Kidney (tissue), 14 donors: Measurements from ENCODE around the gene FAM72A. TPM values are rescaled to one million over a fixed set of nuclear protein-coding genes. Genes with fewer than 3 reads are reported as not detected.
"Not testable (repeated sequence)": the region's sequence is repeated elsewhere in the genome, so short reads cannot be mapped to it uniquely, and the experiment has no call there.

Source experiments
- DNase-seq, 5 donors: peaks; one replicate each; pipeline ENCODE4 v3.0.0-alpha.2; 2013 to 2020
- FAIRE-seq: peaks from 2 replicates; lab custom pipeline; 2012; peaks lifted over from hg19 to GRCh38; lab: Jason Lieb, UNC
- H3K27ac ChIP-seq, 2 donors: one replicate each; pipeline ENCODE4 v1.7.0; 2013; ENCODE audit warnings: low read depth in 2 of 2, low read length in 2 of 2, inconsistent platforms in 1 of 2
- H3K27me3 ChIP-seq: one replicate; pipeline ENCODE4 v1.7.1; 2013; ENCODE audit warnings: low read length, inconsistent platforms; ENCODE audit not compliant: control insufficient read depth, insufficient read depth
- H3K36me3 ChIP-seq, 3 donors: one replicate each; pipeline versions ENCODE4 v1.7.0 to v1.7.1; 2013; ENCODE audit warnings: low read length in 3 of 3, control low read depth in 1 of 3, inconsistent platforms in 1 of 3; ENCODE audit not compliant: insufficient read depth in 3 of 3, control insufficient read depth in 2 of 3
- H3K4me1 ChIP-seq, 3 donors: one replicate each; pipeline versions ENCODE4 v1.7.0 to v1.7.1; 2013; ENCODE audit warnings: low read length in 3 of 3, inconsistent platforms in 1 of 3, low read depth in 1 of 3; ENCODE audit not compliant: control insufficient read depth in 2 of 3, insufficient read depth in 2 of 3
- H3K4me3 ChIP-seq, 3 donors: one replicate each; pipeline versions ENCODE4 v1.7.0 to v1.8.1; 2013; ENCODE audit warnings: low read length in 3 of 3, control low read depth in 1 of 3, inconsistent platforms in 1 of 3
- H3K9ac ChIP-seq, 3 donors: one replicate each; pipeline versions ENCODE4 v1.7.0 to v1.7.1; 2013; ENCODE audit warnings: low read length in 3 of 3, control low read depth in 1 of 3, inconsistent platforms in 1 of 3
- H3K9me3 ChIP-seq, 3 donors: one replicate each; pipeline versions ENCODE4 v1.7.0 to v1.7.1; 2013; ENCODE audit warnings: low read length in 3 of 3, control low read depth in 1 of 3, inconsistent platforms in 1 of 3; ENCODE audit not compliant: control insufficient read depth in 2 of 3, insufficient read depth in 1 of 3
- CTCF ChIP-seq: IDR thresholded peaks from 3 replicates; pipeline ENCODE4 v1.5.1; 2012; ENCODE audit warnings: mild to moderate bottlenecking, moderate library complexity, borderline replicate concordance; ENCODE audit not compliant: insufficient read depth; ENCODE audit errors: extremely low read depth
- intact Hi-C: fragments of 100-400 bp; cut with DNase I; formaldehyde crosslinking; loops from one replicate; pipeline ENCODE4 v1.11.1; 2022
- polyA plus RNA-seq: library from polyadenylated mRNA; stranded (reverse); fragments of 350-450 nt; fragmentation: Illumina TruSeq; extraction: RNeasy Lipid Tissue Mini Kit (QIAGEN cat#74804); gene quantifications from one replicate; pipeline ENCODE4 v1.2.3, GENCODE V29; 2014; ENCODE audit warnings: low read depth, low replicate concordance; ENCODE audit not compliant: insufficient read depth
- total RNA-seq: library from RNA; stranded (reverse); fragmentation: NEBNext Ultra II Directional; extraction: Animal tissue kit (Norgen Biotek cat#: 25700); gene quantifications from one replicate; pipeline ENCODE4 v1.2.1, GENCODE V29; 2021
- donor health status: control.
- donor health status: control.
- donor health status: control.
- donor health status: control.
- donor health status: control.
- donor health status: DM: yes; HTN: yes; CAD: no.
- donor health status: Normal renal cell carcinoma (clear cell type).

The FAM72A gene
- total and polyA plus RNA-seq, 2 donors from 2014 or later = 1.8 to 3.4 TPM

DNA sequence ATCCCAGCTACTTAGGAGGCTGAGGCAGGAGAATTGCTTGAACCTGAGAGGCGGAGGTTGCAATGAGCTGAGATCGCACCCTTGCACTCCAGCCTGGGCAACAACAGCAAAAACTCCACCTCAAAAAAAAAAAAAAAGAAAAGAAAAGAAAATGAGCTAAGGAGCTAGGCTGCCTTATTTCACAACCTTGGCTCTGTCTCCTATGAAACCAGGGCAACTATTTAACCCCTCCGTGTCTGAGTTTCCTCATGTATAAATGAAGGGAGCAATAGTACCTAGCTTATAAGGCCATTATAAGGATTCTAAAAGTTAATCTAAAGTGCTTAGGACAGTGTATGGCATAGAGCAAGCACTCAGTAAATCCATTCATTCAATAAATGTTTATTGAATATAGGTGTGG lies 32.8 kb downstream of the FAM72A start:
- H3K36me3 ChIP-seq, H3K4me1 ChIP-seq, H3K27ac ChIP-seq, H3K4me3 ChIP-seq, intact Hi-C loops, H3K9me3 ChIP-seq, FAIRE-seq, DNase-seq, H3K27me3 ChIP-seq, H3K9ac ChIP-seq: not testable (repeated sequence)

GRCh38 chr1:206167350-206168029 lies 35.1 kb downstream of the FAM72A start:
- FAIRE-seq = peak; percentile 55
- H3K27me3 ChIP-seq, H3K4me1 ChIP-seq, H3K27ac ChIP-seq, H3K9ac ChIP-seq, DNase-seq, H3K36me3 ChIP-seq, H3K4me3 ChIP-seq, intact Hi-C loops, H3K9me3 ChIP-seq: not testable (repeated sequence)

DNA sequence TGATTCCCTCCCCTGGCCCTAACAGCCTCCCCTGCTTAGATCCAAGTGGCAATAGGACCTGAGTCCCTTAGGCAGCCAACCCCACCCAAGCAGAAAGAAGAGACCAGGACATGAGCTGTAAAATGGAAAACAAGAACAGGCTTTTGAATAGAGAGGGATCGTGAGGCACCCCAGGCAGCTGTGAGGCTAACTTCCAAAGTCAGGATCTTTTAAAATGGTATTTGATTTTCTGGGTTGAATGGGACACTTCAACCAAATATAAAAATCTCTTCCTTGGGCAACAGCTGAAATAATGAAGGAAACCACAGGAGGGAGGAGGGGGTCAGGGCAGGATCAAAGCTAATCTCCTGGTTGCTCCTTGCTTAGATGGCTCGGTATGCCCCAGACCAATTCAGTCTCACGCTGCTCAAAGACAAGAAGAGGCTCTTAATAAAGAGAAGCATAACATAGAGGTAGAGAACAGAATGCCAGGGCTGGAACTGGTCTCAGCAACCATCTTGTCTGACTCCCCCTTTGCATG lies 56.8 kb downstream of the FAM72A start:
- FAIRE-seq = no peak
- intact Hi-C loops = no loop called here
- no peaks in the 10 kb centered on the region for H3K27me3 ChIP-seq

GRCh38 chr1:206144605-206145004 lies 58.0 kb downstream of the FAM72A start:
- H3K4me3 ChIP-seq = no peak overlapping the region
- no peaks in the 10 kb centered on the region for H3K36me3 ChIP-seq
- H3K27me3 ChIP-seq = no peaks in the 10 kb centered on the region
- no peaks in the 10 kb centered on the region for H3K9me3 ChIP-seq
- no peak overlapping the region for H3K9ac ChIP-seq
- DNase-seq = no peak
- TF ChIP-seq CTCF = no peak
- FAIRE-seq = no peak
- H3K4me1 ChIP-seq = no peaks in the 10 kb centered on the region
- no peak overlapping the region for H3K27ac ChIP-seq
- intact Hi-C loops = no loop called here

More for the DNA sequence above, 56.8 kb downstream of the FAM72A start:
- Histone ChIP-seq H3K4me3 (no peak overlapping the region), H3K27ac (no peak overlapping the region), H3K4me1 (no peaks in the 10 kb centered on the region), H3K36me3 (no peaks in the 10 kb centered on the region), H3K9ac (no peak overlapping the region), H3K9me3 (no peaks in the 10 kb centered on the region)
- TF ChIP-seq CTCF = no peak
- no peak for DNase-seq
